CD14-positive monocyte (primary cell): ENCODE results near the gene C2CD2. TPM values are rescaled to one million over a fixed set of nuclear protein-coding genes. Genes with fewer than 3 reads are reported as not detected.

Experiments used
- DNase-seq, 3 donors: peaks; one replicate each; pipeline ENCODE4 v3.0.0-alpha.2; 2011 to 2022
- H2AFZ ChIP-seq: 2 replicates; pipeline ENCODE4 v1.6.0; 2012; ENCODE audit warnings: mild to moderate bottlenecking, low read depth, low read length, inconsistent platforms; ENCODE audit not compliant: insufficient read depth, poor library complexity, severe bottlenecking
- H3K27ac ChIP-seq, 2 donors: 1 replicate in 1 of 2; 2 replicates in 1 of 2; pipeline ENCODE4 v1.5.1; 2012 to 2013; ENCODE audit warnings: low read length in 2 of 2, control low read depth in 1 of 2, inconsistent platforms in 1 of 2, low read depth in 1 of 2, mild to moderate bottlenecking in 1 of 2
- H3K27me3 ChIP-seq, 2 donors: one replicate each; pipeline versions ENCODE4 v1.6.0 to v1.6.1; 2011 to 2013; ENCODE audit warnings: low read length in 2 of 2; ENCODE audit not compliant: control insufficient read depth in 2 of 2, insufficient read depth in 2 of 2
- H3K36me3 ChIP-seq, 2 donors: replicated peaks in 1 of 2; 1 replicate in 1 of 2; 2 replicates in 1 of 2; pipeline versions ENCODE4 v1.5.1 to v1.6.1; 2012 to 2013; ENCODE audit warnings: low read length in 2 of 2, control low read depth in 1 of 2, inconsistent platforms in 1 of 2, mild to moderate bottlenecking in 1 of 2; ENCODE audit not compliant: insufficient read depth in 2 of 2, control insufficient read depth in 1 of 2
- H3K4me1 ChIP-seq, 2 donors: 1 replicate in 1 of 2; 2 replicates in 1 of 2; pipeline versions ENCODE4 v1.5.1 to v1.6.1; 2012 to 2013; ENCODE audit warnings: low read length in 2 of 2, control low read depth in 1 of 2, inconsistent platforms in 1 of 2, mild to moderate bottlenecking in 1 of 2, moderate library complexity in 1 of 2; ENCODE audit not compliant: insufficient read depth in 2 of 2, control insufficient read depth in 1 of 2
- H3K4me2 ChIP-seq: replicated peaks from 2 replicates; pipeline ENCODE3; 2012; ENCODE audit warnings: low read length, moderate library complexity, mild to moderate bottlenecking; ENCODE audit not compliant: poor library complexity, severe bottlenecking; ENCODE audit errors: extremely low read depth
- H3K4me3 ChIP-seq, 3 experiments: fragments of 200-600 bp in 1 of 3; sonication (generic) in 1 of 3; replicated peaks in 1 of 3; 1 replicate in 2 of 3; 2 replicates in 1 of 3; pipeline ENCODE4 v1.5.1; 2011 to 2013; ENCODE audit warnings: low read length in 3 of 3, mild to moderate bottlenecking in 3 of 3, control low read depth in 2 of 3, low read depth in 2 of 3, inconsistent platforms in 1 of 3, moderate library complexity in 1 of 3
- H3K79me2 ChIP-seq: 2 replicates; pipeline ENCODE4 v1.6.0; 2012; ENCODE audit warnings: mild to moderate bottlenecking, control low read depth, inconsistent platforms, low read length, moderate library complexity; ENCODE audit not compliant: insufficient read depth
- H3K9ac ChIP-seq: 2 replicates; pipeline ENCODE4 v1.6.0; 2017; ENCODE audit warnings: low read length, mild to moderate bottlenecking; ENCODE audit not compliant: insufficient read depth, poor library complexity, severe bottlenecking
- H3K9me3 ChIP-seq, 2 donors: replicated peaks in 1 of 2; 1 replicate in 1 of 2; 2 replicates in 1 of 2; pipeline versions ENCODE4 v1.5.1 to v1.6.1; 2012 to 2013; ENCODE audit warnings: low read length in 2 of 2, control low read depth in 1 of 2; ENCODE audit not compliant: control insufficient read depth in 1 of 2, insufficient read depth in 1 of 2
- H4K20me1 ChIP-seq: 2 replicates; pipeline ENCODE4 v1.6.0; 2012; ENCODE audit warnings: mild to moderate bottlenecking, low read length, control low read depth, moderate library complexity; ENCODE audit not compliant: insufficient read depth
- H3K27ac Mint-ChIP-seq, 7 donors: one replicate each; pipeline ENCODE4 v1.8.0; 2020; ENCODE audit warnings: mild to moderate bottlenecking in 7 of 7, mixed read lengths in 7 of 7, moderate library complexity in 6 of 7, inconsistent platforms in 2 of 7
- H3K27me3 Mint-ChIP-seq, 3 donors: one replicate each; pipeline ENCODE4 v1.8.0; 2021 to 2022; ENCODE audit warnings: low read depth in 3 of 3, mild to moderate bottlenecking in 3 of 3, mixed read lengths in 3 of 3, moderate library complexity in 3 of 3, inconsistent platforms in 1 of 3
- H3K36me3 Mint-ChIP-seq, 2 donors: one replicate each; pipeline ENCODE4 v1.8.0; 2020; ENCODE audit warnings: mixed read lengths in 2 of 2, inconsistent platforms in 1 of 2, mild to moderate bottlenecking in 1 of 2
- H3K4me1 Mint-ChIP-seq: one replicate; pipeline ENCODE4 v1.8.0; 2020; ENCODE audit warnings: mild to moderate bottlenecking, mixed read lengths
- H3K4me3 Mint-ChIP-seq, 2 donors: one replicate each; pipeline ENCODE4 v1.8.0; 2020; ENCODE audit warnings: mild to moderate bottlenecking in 2 of 2, mixed read lengths in 2 of 2, moderate library complexity in 1 of 2
- H3K9me3 Mint-ChIP-seq, 7 donors: one replicate each; pipeline ENCODE4 v1.8.0; 2020 to 2022; ENCODE audit warnings: mixed read lengths in 7 of 7, mild to moderate bottlenecking in 6 of 7, moderate library complexity in 6 of 7, inconsistent platforms in 2 of 7
- WGBS: methylation state at CpG from one replicate; pipeline ENCODE4 v1.1.5; 2013; ENCODE audit warnings: missing lambda C conversion rate; ENCODE audit not compliant: insufficient coverage; 5-methylcytosine and 5-hydroxymethylcytosine counted together
- intact Hi-C, 2 donors: fragments of 100-400 bp; cut with micrococcal nuclease; formaldehyde crosslinking; loops; one replicate each; pipeline versions ENCODE4 v1.15.0 to v1.15.1; 2023
- polyA plus RNA-seq, 3 donors: library from polyadenylated mRNA; depleted of rRNA in 1 of 3; unstranded in 2 of 3; stranded (reverse) in 1 of 3; fragments of 300-500 nt in 2 of 3; fragments of >200 nt in 1 of 3; fragmentation: Illumina TruSeq in 2 of 3; gene quantifications; 1 replicate in 2 of 3; 2 replicates in 1 of 3; pipeline ENCODE4 v1.2.3, GENCODE V29; 2012 to 2021
- TF ChIP-seq, protein P1 (sequence below): fragments of 200-600 bp; IDR thresholded peaks from one replicate; pipeline ENCODE4 v1.8.0; 2022; ENCODE audit warnings: antibody characterized with exemption, mild to moderate bottlenecking

The C2CD2 gene
- polyA plus RNA-seq, 3 donors = 1.4 to 17.0 (median 3.8) TPM

GRCh38 chr21:41948901-41949300 is 4.9 kb downstream of the C2CD2 start:
- intact Hi-C loops = no loop called here
- H3K36me3 ChIP-seq = no peaks in the 10 kb centered on the region
- peaks cover 0 to 3% of the 10 kb centered on the region in 2 donors for H3K27me3 ChIP-seq
- H3K4me3 ChIP-seq = no peak overlapping the region
- H3K36me3 Mint-ChIP-seq = peaks cover 4 to 9% of the 10 kb centered on the region in 2 donors
- no peak overlapping the region for H3K9ac ChIP-seq
- DNase-seq = no peak
- no peak overlapping the region for H3K27ac Mint-ChIP-seq
- no peak overlapping the region for H3K4me3 Mint-ChIP-seq
- H3K27ac ChIP-seq = no peak overlapping the region
- H3K4me2 ChIP-seq = no peak overlapping the region
- peaks cover 24% of the 10 kb centered on the region for H3K4me1 Mint-ChIP-seq
- H2AFZ ChIP-seq = no peak overlapping the region
- peaks cover 15% of the 10 kb centered on the region for H3K79me2 ChIP-seq
- H4K20me1 ChIP-seq = peaks cover 16% of the 10 kb centered on the region
- H3K9me3 ChIP-seq = no peaks in the 10 kb centered on the region
- 100% methylated on average over 11 of the region's 11 CpGs for WGBS
- H3K4me1 ChIP-seq = peaks cover 14 to 22% of the 10 kb centered on the region in 2 donors
- TF ChIP-seq, protein P1, sequence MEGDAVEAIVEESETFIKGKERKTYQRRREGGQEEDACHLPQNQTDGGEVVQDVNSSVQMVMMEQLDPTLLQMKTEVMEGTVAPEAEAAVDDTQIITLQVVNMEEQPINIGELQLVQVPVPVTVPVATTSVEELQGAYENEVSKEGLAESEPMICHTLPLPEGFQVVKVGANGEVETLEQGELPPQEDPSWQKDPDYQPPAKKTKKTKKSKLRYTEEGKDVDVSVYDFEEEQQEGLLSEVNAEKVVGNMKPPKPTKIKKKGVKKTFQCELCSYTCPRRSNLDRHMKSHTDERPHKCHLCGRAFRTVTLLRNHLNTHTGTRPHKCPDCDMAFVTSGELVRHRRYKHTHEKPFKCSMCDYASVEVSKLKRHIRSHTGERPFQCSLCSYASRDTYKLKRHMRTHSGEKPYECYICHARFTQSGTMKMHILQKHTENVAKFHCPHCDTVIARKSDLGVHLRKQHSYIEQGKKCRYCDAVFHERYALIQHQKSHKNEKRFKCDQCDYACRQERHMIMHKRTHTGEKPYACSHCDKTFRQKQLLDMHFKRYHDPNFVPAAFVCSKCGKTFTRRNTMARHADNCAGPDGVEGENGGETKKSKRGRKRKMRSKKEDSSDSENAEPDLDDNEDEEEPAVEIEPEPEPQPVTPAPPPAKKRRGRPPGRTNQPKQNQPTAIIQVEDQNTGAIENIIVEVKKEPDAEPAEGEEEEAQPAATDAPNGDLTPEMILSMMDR = no peak
- peaks cover 4 to 11% (median 8%) of the 10 kb centered on the region in 3 donors for H3K27me3 Mint-ChIP-seq
- peaks cover 0 to 5% (median 0%) of the 10 kb centered on the region in 7 donors for H3K9me3 Mint-ChIP-seq

DNA sequence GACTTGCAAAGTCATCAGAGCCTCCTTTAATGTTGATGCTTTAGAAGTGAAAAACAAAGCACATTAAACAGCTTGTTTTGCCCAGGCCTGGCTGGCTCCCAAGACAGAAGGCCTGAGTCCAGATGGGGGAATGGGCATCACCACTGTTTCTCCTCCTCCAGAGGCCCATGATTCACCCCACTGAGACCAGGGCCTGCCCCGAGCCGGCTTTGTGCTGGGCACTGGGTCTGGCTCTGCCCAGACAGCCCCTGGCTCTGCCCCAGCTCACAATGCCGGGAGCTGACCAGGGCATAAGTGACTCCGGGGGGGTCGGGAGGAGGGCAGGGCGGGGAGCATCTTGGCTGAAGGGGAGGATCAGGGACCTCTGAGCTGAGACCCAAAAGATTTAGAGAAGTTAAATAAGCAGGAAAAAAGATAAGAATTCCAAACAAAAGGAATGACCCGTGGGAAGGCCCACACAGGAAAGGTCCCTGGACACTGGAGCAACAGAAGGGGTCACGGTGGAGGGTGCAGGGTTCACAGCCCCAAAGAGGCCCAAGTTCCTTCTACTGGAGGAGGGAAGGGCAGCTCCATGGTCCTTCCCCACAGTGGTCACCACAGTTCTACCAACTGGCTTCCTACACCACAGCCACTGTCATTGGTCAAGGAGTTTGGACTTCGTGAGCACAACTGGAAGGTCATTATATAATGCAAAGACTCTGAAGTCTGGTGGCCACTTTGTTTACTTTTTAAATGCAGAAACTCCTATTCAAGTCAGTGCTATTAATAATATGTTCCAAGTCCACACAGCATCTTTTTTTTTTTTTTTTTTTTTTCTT is 5.5 kb downstream of the C2CD2 start:
- H2AFZ ChIP-seq = no peak overlapping the region
- H4K20me1 ChIP-seq = peaks cover 16% of the 10 kb centered on the region
- no peak overlapping the region for H3K9ac ChIP-seq
- intact Hi-C loops = no loop called here
- peaks cover 14 to 19% of the 10 kb centered on the region in 2 donors for H3K4me1 ChIP-seq
- peaks cover 24% of the 10 kb centered on the region for H3K4me1 Mint-ChIP-seq
- peaks cover 4 to 9% of the 10 kb centered on the region in 2 donors for H3K36me3 Mint-ChIP-seq
- WGBS = 72% methylated on average over 6 of the region's 9 CpGs
- peaks cover 0 to 3% of the 10 kb centered on the region in 2 donors for H3K27me3 ChIP-seq
- H3K36me3 ChIP-seq = no peaks in the 10 kb centered on the region
- no peak overlapping the region for H3K27ac Mint-ChIP-seq
- no peak overlapping the region for H3K4me2 ChIP-seq
- H3K9me3 Mint-ChIP-seq = peaks cover 0 to 6% (median 0%) of the 10 kb centered on the region in 7 donors
- H3K79me2 ChIP-seq = peaks cover 19% of the 10 kb centered on the region
- DNase-seq = no peak
- no peak overlapping the region for H3K4me3 ChIP-seq
- no peak overlapping the region for H3K4me3 Mint-ChIP-seq
- peaks cover 4 to 11% (median 7%) of the 10 kb centered on the region in 3 donors for H3K27me3 Mint-ChIP-seq
- TF ChIP-seq, protein P1 = no peak
- H3K9me3 ChIP-seq = no peaks in the 10 kb centered on the region
- no peak overlapping the region for H3K27ac ChIP-seq
